ENCODE results near the gene CCDC149.

The CCDC149 gene

DNA sequence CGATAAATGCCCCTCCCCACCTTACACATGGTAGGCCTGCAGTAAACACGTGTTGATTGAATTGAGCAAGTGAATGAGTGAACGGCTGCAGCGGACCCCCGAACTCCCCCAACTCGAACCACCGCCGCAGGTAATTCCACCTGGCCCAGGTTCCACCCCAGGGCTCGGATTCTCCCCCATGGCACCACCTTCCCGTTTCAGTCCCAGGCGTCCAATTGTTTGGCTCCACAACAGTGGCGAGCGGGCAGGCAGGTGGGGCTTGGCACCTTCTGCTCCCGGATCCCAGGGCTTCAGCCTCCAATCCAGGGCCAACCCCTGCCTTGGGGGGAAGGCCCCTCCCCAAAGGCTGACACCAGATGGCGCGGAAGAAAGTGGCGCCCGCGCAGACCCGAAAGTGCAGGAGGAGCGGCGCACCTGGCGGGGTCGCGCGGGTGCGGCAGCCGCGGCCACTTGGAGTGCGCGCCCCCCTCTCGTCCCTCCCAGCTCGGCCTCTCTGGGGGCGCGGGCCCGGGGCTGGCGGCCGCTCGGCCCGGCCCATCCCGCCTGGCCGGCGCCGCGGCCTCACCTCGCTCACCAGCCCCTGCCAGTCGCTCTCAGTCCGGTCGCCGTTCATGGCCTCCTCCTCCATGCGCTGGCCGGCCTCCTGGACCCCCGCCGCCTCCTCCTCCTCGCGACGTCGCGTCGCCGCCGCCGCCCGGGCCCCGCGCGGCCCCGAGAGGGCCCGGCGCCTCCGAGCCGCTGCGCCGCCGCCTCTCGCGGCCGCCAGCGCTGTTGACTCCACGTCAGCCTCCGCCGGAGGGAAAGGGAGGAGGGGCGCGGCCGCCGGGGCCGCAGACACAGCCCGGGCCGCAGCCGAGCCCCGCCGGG, at the start of gene CCDC149:
TSS of gene CCDC149 (minus strand) at position 791 of the 867 bp plus-strand sequence. CDS start at position 613, 178 bp downstream.
- peak; percentile 79 for DNase-seq (ENCODE audit: low read depth, low spot score)

- DNase-seq (ENCODE audit: low read depth, low spot score): no peak
Measured at GRCh38 chr4:24957886-24958285, 45.0 kb upstream of the CCDC149 start.

GRCh38 chr4:24956763-24957162, 43.9 kb upstream of the CCDC149 start:
- no peak for DNase-seq (ENCODE audit: low read depth, low spot score)

GRCh38 chr4:24956091-24956490, 43.2 kb upstream of the CCDC149 start:
- peak; percentile 55 for DNase-seq (ENCODE audit: low read depth, low spot score)

- no peak for DNase-seq (ENCODE audit: low read depth, low spot score)
Measured at GRCh38 chr4:24952667-24953066, 39.8 kb upstream of the CCDC149 start.

- DNase-seq (ENCODE audit: low read depth, low spot score): no peak
Measured at GRCh38 chr4:24949970-24950369, 37.1 kb upstream of the CCDC149 start.

DNA sequence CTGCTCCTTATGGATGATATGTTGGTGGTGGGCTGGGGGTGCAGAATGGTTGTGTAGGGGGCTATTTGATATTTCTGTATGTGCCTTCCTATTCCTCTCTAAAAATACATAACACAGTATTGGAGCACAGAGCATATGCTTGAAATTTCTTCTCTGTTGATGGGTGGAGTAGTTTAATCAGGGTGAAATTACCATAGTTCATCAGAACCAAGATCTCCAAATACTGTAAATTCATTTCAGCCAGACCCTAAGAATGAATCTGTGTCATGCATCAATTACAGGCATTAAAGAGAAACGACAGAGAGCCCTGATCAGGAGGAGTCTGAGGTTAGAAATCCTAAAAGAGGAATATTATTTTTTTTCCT, 25.1 kb upstream of the CCDC149 start:
- DNase-seq (ENCODE audit: low read depth, low spot score): no peak

- DNase-seq (ENCODE audit: low read depth, low spot score): no peak
Measured at GRCh38 chr4:24937176-24937916, 24.5 kb upstream of the CCDC149 start.

DNA sequence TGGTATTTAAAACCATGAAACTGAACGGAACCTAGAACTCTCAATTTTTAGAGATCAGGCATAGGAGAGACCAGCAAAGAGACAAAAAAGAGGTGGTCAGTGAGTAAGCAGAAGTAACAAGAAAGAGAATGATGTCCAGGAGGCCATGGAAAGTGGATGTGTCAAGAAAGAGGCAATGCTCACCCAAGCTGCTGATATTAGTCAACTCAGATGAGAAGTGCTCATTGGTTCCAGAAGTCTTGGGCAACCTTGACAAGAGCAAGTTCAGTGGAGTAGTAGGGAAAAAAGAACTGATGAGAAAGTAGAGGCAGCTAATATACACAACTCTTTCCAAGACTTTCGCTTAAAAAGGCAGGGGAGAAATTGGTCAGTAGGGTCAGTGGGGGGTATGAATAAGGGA, 23.0 kb upstream of the CCDC149 start:
- DNase-seq (ENCODE audit: low read depth, low spot score): no peak

- no peak for DNase-seq (ENCODE audit: low read depth, low spot score)
Measured at GRCh38 chr4:24934311-24934710, 21.5 kb upstream of the CCDC149 start.

GRCh38 chr4:24933684-24934275, 20.9 kb upstream of the CCDC149 start:
- no peak for DNase-seq (ENCODE audit: low read depth, low spot score)

- DNase-seq (ENCODE audit: low read depth, low spot score): no peak
Measured at GRCh38 chr4:24932515-24933225, 19.8 kb upstream of the CCDC149 start.

GRCh38 chr4:24930151-24930550, 17.3 kb upstream of the CCDC149 start:
- no peak for DNase-seq (ENCODE audit: low read depth, low spot score)

GRCh38 chr4:24928708-24929107, 15.9 kb upstream of the CCDC149 start:
- DNase-seq (ENCODE audit: low read depth, low spot score): no peak

GRCh38 chr4:24927049-24927448, 14.2 kb upstream of the CCDC149 start:
- DNase-seq (ENCODE audit: low read depth, low spot score): no peak

DNA sequence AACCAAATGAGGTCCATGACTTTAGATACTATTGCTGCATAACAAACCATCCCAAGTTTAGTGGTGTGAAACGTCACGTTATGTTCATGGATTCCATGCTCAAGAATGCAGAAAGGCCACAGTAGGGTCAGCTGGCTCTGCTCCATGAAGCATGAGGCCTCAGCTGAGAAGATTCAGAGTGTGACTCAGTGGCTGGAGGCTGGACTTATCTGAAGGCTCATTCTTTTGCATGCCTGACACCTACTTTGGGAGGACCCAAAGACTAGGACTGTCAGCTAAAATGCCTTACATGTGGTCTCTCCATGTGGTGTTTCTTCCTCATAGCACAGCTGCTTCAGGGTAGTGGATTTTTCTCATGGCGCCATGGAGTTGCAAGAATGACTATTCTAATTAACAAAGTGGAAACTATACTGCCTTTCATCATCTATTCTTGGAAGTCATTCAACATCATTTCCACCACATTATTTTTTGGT, 11.5 kb upstream of the CCDC149 start:
- DNase-seq (ENCODE audit: low read depth, low spot score): no peak

GRCh38 chr4:24923550-24923949, 10.7 kb upstream of the CCDC149 start:
- no peak for DNase-seq (ENCODE audit: low read depth, low spot score)

GRCh38 chr4:24923002-24923401, 10.2 kb upstream of the CCDC149 start:
- DNase-seq (ENCODE audit: low read depth, low spot score): no peak

DNA sequence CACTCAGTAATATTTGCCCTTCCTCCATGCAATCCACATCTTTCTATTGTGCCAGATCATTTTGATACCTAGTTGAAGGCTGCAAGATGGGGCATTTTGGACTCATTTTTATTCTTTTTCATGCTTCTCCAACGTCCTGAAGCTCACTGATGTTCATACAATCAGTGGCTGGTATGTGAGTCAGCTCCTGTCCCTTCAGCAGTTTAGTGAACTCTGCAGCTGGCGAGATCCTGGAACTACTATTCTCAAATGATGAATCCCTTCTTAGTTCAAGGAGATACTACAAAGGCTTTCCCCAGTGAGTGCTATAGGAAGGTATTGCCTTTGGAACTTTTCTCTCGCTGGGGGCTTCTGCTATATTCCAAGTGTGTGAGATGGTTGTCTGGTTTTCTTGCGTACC, 9.6 kb upstream of the CCDC149 start:
- no peak for DNase-seq (ENCODE audit: low read depth, low spot score)

- no peak for DNase-seq (ENCODE audit: low read depth, low spot score)
Measured at GRCh38 chr4:24921491-24921890, 8.6 kb upstream of the CCDC149 start.

DNA sequence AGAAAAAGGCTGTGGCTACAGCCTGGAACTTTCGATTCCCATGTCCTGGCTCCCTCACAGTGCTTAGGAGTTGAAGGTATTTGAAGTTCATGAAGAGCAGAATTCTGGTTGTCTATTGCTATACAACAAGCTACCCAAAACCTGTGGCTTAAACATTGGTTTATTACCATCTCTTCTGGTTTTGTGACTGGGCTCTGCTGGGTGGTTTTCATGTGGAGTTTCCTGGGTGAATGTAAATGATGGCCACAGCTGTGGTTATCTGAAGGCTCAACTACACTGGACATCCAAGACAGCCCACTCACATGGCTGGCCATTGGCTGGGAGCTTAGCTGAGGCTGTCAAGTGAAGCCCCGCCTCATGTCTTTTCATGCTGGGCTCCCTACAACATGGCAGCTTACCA, 7.2 kb upstream of the CCDC149 start:
- no peak for DNase-seq (ENCODE audit: low read depth, low spot score)

Measured in ELF-1 (cell line).